HEK293 (cell line): ENCODE results near the gene SPRY4.
"Not testable (repeated sequence)": the region's sequence is repeated elsewhere in the genome, so short reads cannot be mapped to it uniquely, and the experiment has no call there.

ENCODE experiments used
- CTCF ChIA-PET: fragments of 350-600 bp; formaldehyde crosslinking; extraction: SDS; loops from one replicate; lab custom pipeline; 2021; ENCODE audit warnings: antibody characterized with exemption; lab: Yijun Ruan, JAX
- POLR2A ChIA-PET: fragments of 300-600 bp; formaldehyde crosslinking; extraction: SDS; loops from one replicate; lab custom pipeline; 2020; ENCODE audit warnings: antibody characterized with exemption, inconsistent platforms; lab: Yijun Ruan, JAX
- H3K27ac ChIP-seq: fragments of 200-500 bp; sonication (Bioruptor generic); 2 replicates; pipeline ENCODE4 v1.5.1; 2014; ENCODE audit warnings: low read depth, low read length, control low read depth, inconsistent platforms; ENCODE audit errors: extremely low read depth
- H3K36me3 ChIP-seq, 2 experiments: fragments of 200-500 bp in 1 of 2; sonication (Bioruptor generic) in 1 of 2; 1 replicate in 1 of 2; 2 replicates in 1 of 2; pipeline ENCODE4 v1.5.1; 2014 to 2017; ENCODE audit warnings: inconsistent platforms in 2 of 2, low read length in 2 of 2; ENCODE audit not compliant: control insufficient read depth in 2 of 2, insufficient read depth in 1 of 2
- H3K4me1 ChIP-seq: fragments of 200-500 bp; sonication (Bioruptor generic); 2 replicates; pipeline ENCODE4 v1.5.1; 2014; ENCODE audit warnings: mild to moderate bottlenecking, low read length, inconsistent platforms; ENCODE audit not compliant: control insufficient read depth, insufficient read depth
- H3K4me3 ChIP-seq: 2 replicates; pipeline ENCODE4 v1.5.1; 2011; ENCODE audit warnings: low read depth, mild to moderate bottlenecking, control low read depth, low read length, moderate library complexity
- H3K9me3 ChIP-seq: fragments of 200-500 bp; sonication (Bioruptor generic); 2 replicates; pipeline ENCODE4 v1.5.1; 2014; ENCODE audit warnings: low read depth, low read length, inconsistent platforms; ENCODE audit not compliant: control insufficient read depth, insufficient read depth
- GLI4 ChIP-seq: fragments of 450-650 bp; formaldehyde crosslinking; IDR thresholded peaks from 2 replicates; pipeline ENCODE4 v1.5.1; 2016; ENCODE audit warnings: missing biosample characterization, missing genetic modification characterization
- GLIS1 ChIP-seq: fragments of 450-650 bp; formaldehyde crosslinking; IDR thresholded peaks from 2 replicates; pipeline ENCODE4 v1.5.1; 2016; ENCODE audit warnings: missing biosample characterization, missing genetic modification characterization
- KLF10 ChIP-seq: fragments of 450-650 bp; IDR thresholded peaks from 2 replicates; pipeline ENCODE4 v1.5.1; 2018; ENCODE audit warnings: missing biosample characterization, mild to moderate bottlenecking, missing genetic modification characterization
- MEIS1 ChIP-seq: sonication (generic); formaldehyde crosslinking; IDR thresholded peaks from 2 replicates; pipeline ENCODE4 v1.8.1; 2022; ENCODE audit warnings: missing genetic modification reagents, mild to moderate bottlenecking, borderline replicate concordance
- MYNN ChIP-seq: fragments of 450-650 bp; formaldehyde crosslinking; IDR thresholded peaks from 2 replicates; pipeline ENCODE4 v1.5.1; 2016; ENCODE audit warnings: missing biosample characterization, missing genetic modification characterization, borderline replicate concordance
- PBX3 ChIP-seq: sonication (generic); formaldehyde crosslinking; IDR thresholded peaks from 2 replicates; pipeline ENCODE4 v1.8.1; 2022; ENCODE audit warnings: mild to moderate bottlenecking, moderate library complexity, missing genetic modification reagents
- REPIN1 ChIP-seq: fragments of 450-650 bp; formaldehyde crosslinking; IDR thresholded peaks from 2 replicates; pipeline ENCODE4 v1.5.1; 2017; ENCODE audit warnings: missing biosample characterization, missing genetic modification characterization, low read depth
- ZBTB21 ChIP-seq: fragments of 450-650 bp; formaldehyde crosslinking; IDR thresholded peaks from 2 replicates; pipeline ENCODE4 v1.5.1; 2017; ENCODE audit warnings: missing biosample characterization, missing genetic modification characterization
- ZNF146 ChIP-seq: fragments of 450-650 bp; formaldehyde crosslinking; IDR thresholded peaks from 2 replicates; pipeline ENCODE4 v1.5.1; 2016; ENCODE audit warnings: missing biosample characterization, missing genetic modification characterization
- ZNF175 ChIP-seq: fragments of 450-650 bp; formaldehyde crosslinking; IDR thresholded peaks from 2 replicates; pipeline ENCODE4 v1.5.1; 2016; ENCODE audit warnings: missing biosample characterization, missing genetic modification characterization
- ZNF223 ChIP-seq: fragments of 450-650 bp; formaldehyde crosslinking; IDR thresholded peaks from 2 replicates; pipeline ENCODE4 v1.5.1; 2016; ENCODE audit warnings: missing biosample characterization, missing genetic modification characterization
- ZNF248 ChIP-seq: fragments of 450-650 bp; formaldehyde crosslinking; IDR thresholded peaks from 2 replicates; pipeline ENCODE4 v1.5.1; 2017; ENCODE audit warnings: missing biosample characterization, missing genetic modification characterization
- ZNF391 ChIP-seq: fragments of 450-650 bp; formaldehyde crosslinking; IDR thresholded peaks from 2 replicates; pipeline ENCODE4 v1.5.1; 2016; ENCODE audit warnings: low read depth, missing biosample characterization, missing genetic modification characterization, borderline replicate concordance
- ZNF423 ChIP-seq: fragments of 450-650 bp; formaldehyde crosslinking; IDR thresholded peaks from 2 replicates; pipeline ENCODE4 v1.5.1; 2016; ENCODE audit warnings: missing biosample characterization, missing genetic modification characterization
- ZNF585B ChIP-seq: fragments of 450-650 bp; formaldehyde crosslinking; IDR thresholded peaks from 2 replicates; pipeline ENCODE4 v1.5.1; 2016; ENCODE audit warnings: missing biosample characterization, missing genetic modification characterization
- ZNF639 ChIP-seq: fragments of 450-650 bp; formaldehyde crosslinking; IDR thresholded peaks from 2 replicates; pipeline ENCODE4 v1.5.1; 2016; ENCODE audit warnings: missing biosample characterization, missing genetic modification characterization
- ZNF664 ChIP-seq: fragments of 450-650 bp; formaldehyde crosslinking; IDR thresholded peaks from 2 replicates; pipeline ENCODE4 v1.5.1; 2016; ENCODE audit warnings: missing biosample characterization, missing genetic modification characterization
- ZNF768 ChIP-seq: fragments of 450-650 bp; formaldehyde crosslinking; IDR thresholded peaks from 2 replicates; pipeline ENCODE4 v1.5.1; 2018; ENCODE audit warnings: missing biosample characterization, mild to moderate bottlenecking, missing genetic modification characterization
- ZNF776 ChIP-seq: fragments of 450-650 bp; formaldehyde crosslinking; IDR thresholded peaks from 2 replicates; pipeline ENCODE4 v1.5.0; 2017; ENCODE audit warnings: missing biosample characterization, missing genetic modification characterization, borderline replicate concordance
- ZSCAN18 ChIP-seq: fragments of 450-650 bp; formaldehyde crosslinking; IDR thresholded peaks from 2 replicates; pipeline ENCODE4 v1.5.1; 2016; ENCODE audit warnings: missing biosample characterization, missing genetic modification characterization
- ZSCAN23 ChIP-seq: fragments of 450-650 bp; formaldehyde crosslinking; IDR thresholded peaks from 2 replicates; pipeline ENCODE4 v1.5.1; 2016; ENCODE audit warnings: missing biosample characterization, missing genetic modification characterization

The SPRY4 gene

GRCh38 chr5:142264084-142264483 lies 60.7 kb downstream of the SPRY4 start:
- H3K36me3 ChIP-seq, POLR2A ChIA-PET, H3K4me1 ChIP-seq, H3K27ac ChIP-seq, H3K4me3 ChIP-seq, H3K9me3 ChIP-seq, CTCF ChIA-PET: not testable (repeated sequence)
- peak; percentile 94 for TF ChIP-seq ZNF146 (tag by site-specific recombination)

GRCh38 chr5:142263346-142263745 lies 61.5 kb downstream of the SPRY4 start:
- TF ChIP-seq ZSCAN23 (tag by site-specific recombination) (no peak), ZNF391 (tag by site-specific recombination) (no peak), MYNN (tag by site-specific recombination) (no peak), ZNF768 (tag by site-specific recombination) (no peak), ZNF223 (tag by site-specific recombination) (no peak), ZNF776 (tag by site-specific recombination) (no peak), ZNF175 (tag by site-specific recombination) (no peak), MEIS1 (CRISPR knock-in tag) (no peak), ZSCAN18 (tag by site-specific recombination) (no peak), ZNF423 (tag by site-specific recombination) (no peak), ZNF639 (no peak), REPIN1 (tag by site-specific recombination) (no peak), ZBTB21 (tag by site-specific recombination) (no peak), PBX3 (no peak)
- no peak overlapping the region for H3K27ac ChIP-seq
- POLR2A ChIA-PET, result interaction anchor here (0.7 kb wide), 1 partner anchor 202 kb away, joined by 3 read pairs; no protein-coding TSS in a partner anchor
- H3K36me3 ChIP-seq, result no peaks in the 10 kb centered on the region
- H3K9me3 ChIP-seq, result no peaks in the 10 kb centered on the region
- CTCF ChIA-PET, result interaction anchor here (0.7 kb wide), 1 partner anchor 26 kb away, joined by 3 read pairs; no protein-coding TSS in a partner anchor
- no peaks in the 10 kb centered on the region for H3K4me1 ChIP-seq
- H3K4me3 ChIP-seq, result no peak overlapping the region

- Histone ChIP-seq H3K9me3 (no peaks in the 10 kb centered on the region), H3K4me3 (no peak overlapping the region), H3K27ac (no peak overlapping the region), H3K36me3 (no peaks in the 10 kb centered on the region), H3K4me1 (no peaks in the 10 kb centered on the region)
- ChIA-PET CTCF (interaction anchor here (0.7 kb wide), 1 partner anchor 27 kb away, joined by 3 read pairs; no protein-coding TSS in a partner anchor), POLR2A (interaction anchor here (0.7 kb wide), 1 partner anchor 203 kb away, joined by 3 read pairs; no protein-coding TSS in a partner anchor)
- TF ChIP-seq GLIS1 (no peak), ZNF664 (tag by site-specific recombination) (0 out of 2 replicates have a peak, but pooled peaks have one; percentile 10), ZNF585B (no peak), KLF10 (no peak), GLI4 (tag by site-specific recombination) (no peak), ZNF248 (tag by site-specific recombination) (no peak)
Observed at GRCh38 chr5:142262683-142263082, 62.1 kb downstream of the SPRY4 start.
